ENCODE results near the gene SPATA21.

DNA sequence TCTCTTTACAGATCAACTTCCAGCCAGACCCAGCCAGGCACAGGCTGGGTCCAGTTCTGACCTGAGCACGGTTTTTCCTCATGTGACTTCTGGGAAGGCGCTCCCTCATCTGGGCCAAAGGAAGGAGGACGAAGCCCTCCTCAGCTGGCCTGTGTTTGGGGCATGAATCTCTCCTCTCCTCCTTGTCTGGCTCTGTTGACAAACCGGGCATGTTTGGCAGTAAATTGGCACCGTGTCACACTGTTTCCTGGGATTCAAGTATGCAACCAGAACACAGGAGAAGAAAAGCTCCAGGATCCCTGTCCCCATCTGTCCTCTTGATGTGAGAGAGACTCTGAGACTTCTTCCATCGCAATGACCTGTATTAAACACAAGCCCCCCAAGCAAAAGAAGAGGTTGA, 21.6 kb upstream of the SPATA21 start:
- TF ChIP-seq, protein P1, sequence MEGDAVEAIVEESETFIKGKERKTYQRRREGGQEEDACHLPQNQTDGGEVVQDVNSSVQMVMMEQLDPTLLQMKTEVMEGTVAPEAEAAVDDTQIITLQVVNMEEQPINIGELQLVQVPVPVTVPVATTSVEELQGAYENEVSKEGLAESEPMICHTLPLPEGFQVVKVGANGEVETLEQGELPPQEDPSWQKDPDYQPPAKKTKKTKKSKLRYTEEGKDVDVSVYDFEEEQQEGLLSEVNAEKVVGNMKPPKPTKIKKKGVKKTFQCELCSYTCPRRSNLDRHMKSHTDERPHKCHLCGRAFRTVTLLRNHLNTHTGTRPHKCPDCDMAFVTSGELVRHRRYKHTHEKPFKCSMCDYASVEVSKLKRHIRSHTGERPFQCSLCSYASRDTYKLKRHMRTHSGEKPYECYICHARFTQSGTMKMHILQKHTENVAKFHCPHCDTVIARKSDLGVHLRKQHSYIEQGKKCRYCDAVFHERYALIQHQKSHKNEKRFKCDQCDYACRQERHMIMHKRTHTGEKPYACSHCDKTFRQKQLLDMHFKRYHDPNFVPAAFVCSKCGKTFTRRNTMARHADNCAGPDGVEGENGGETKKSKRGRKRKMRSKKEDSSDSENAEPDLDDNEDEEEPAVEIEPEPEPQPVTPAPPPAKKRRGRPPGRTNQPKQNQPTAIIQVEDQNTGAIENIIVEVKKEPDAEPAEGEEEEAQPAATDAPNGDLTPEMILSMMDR (IDR thresholded peaks at IDR 0.05): no peak
- TF ChIP-seq POLR2A (IDR thresholded peaks at IDR 0.05): no peak

Measured in thyroid gland (tissue), 4 donors.